ENCODE results near the gene MPZL3.

Gene MPZL3

DNA sequence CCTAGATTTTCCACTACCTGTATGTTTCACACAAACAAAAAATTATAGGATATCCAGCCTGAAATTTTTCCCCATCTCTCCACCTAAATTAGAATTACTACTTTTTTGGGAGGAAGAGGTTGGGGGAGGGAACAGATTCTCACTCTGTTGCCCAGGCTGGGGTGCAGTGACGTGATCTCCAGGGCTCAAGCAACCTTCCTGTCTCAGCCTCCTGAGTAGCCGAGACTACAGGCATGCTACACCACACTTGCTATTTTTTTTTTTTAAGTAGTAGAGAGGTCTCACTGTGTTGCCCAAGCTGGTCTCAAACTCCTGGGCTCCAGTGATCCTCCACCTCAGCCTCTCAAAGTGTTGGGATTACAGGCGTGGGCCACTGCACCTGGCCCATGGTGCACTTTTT lies 36.9 kb downstream of the MPZL3 start:
- Histone ChIP-seq H3K4me1 (ENCODE audit: low read length) (peaks cover 54% of the 10 kb centered on the region), H4K20me1 (ENCODE audit: insufficient read depth, low read length) (no peaks in the 10 kb centered on the region), H3K9ac (ENCODE audit: low read length) (no peak overlapping the region), H3K4me3 (ENCODE audit: low read length) (peak overlapping the region; percentile 60), H3K27ac (ENCODE audit: low read length) (no peak overlapping the region), H2AFZ (ENCODE audit: low read depth, low read length) (no peak overlapping the region), H3K36me3 (replicated peaks; ENCODE audit: low read depth, low read length) (no peaks in the 10 kb centered on the region), H3K27me3 (ENCODE audit: low read depth, low read length) (peaks cover 36% of the 10 kb centered on the region), H3K4me2 (ENCODE audit: low read length) (peak overlapping the region; percentile 91), H3K9me3 (ENCODE audit: insufficient read depth, low read length) (no peaks in the 10 kb centered on the region), H3K79me2 (ENCODE audit: low read length) (no peaks in the 10 kb centered on the region)
- no peak for TF ChIP-seq EZH2phosphoT487 (IDR thresholded peaks at IDR 0.05; ENCODE audit: low read depth)
- TF ChIP-seq, protein P1, sequence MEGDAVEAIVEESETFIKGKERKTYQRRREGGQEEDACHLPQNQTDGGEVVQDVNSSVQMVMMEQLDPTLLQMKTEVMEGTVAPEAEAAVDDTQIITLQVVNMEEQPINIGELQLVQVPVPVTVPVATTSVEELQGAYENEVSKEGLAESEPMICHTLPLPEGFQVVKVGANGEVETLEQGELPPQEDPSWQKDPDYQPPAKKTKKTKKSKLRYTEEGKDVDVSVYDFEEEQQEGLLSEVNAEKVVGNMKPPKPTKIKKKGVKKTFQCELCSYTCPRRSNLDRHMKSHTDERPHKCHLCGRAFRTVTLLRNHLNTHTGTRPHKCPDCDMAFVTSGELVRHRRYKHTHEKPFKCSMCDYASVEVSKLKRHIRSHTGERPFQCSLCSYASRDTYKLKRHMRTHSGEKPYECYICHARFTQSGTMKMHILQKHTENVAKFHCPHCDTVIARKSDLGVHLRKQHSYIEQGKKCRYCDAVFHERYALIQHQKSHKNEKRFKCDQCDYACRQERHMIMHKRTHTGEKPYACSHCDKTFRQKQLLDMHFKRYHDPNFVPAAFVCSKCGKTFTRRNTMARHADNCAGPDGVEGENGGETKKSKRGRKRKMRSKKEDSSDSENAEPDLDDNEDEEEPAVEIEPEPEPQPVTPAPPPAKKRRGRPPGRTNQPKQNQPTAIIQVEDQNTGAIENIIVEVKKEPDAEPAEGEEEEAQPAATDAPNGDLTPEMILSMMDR (IDR thresholded peaks at IDR 0.05; ENCODE audit: low read depth, low read length), result no peak

DNA sequence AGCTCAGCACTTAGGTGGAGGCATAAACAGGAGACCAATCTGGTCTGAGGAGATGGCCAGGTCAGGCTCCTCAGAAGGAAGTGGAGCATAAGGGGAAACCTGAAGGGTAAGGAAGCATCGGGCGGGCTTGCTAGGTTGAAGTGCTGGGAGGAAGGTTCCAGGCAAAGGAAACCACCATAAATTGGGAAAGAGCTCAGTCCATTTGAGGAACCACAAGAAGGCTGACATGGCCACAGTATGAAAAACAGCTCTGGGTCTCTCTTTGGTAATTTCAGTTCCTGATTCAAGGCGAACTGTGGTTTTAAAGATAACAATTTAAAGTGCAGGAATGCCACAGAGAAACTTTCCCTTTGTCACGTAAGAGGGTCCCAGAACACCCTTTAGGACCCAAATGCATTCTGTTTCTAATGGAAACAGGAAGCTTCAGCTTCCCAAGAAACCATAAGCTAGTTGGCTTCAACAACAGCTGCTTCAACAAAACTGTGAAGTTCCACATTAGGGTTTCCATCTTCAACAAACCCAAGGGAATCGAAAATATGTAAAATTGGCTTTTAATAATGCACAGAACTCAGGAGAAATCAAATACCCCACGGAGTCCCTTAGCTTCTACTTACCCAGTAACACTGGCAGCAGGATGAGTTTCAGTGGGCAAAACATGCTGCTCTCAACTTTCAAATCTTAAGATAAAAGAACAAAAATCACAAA lies 37.8 kb downstream of the MPZL3 start:
- Histone ChIP-seq H2AFZ (ENCODE audit: low read depth, low read length) (no peak overlapping the region), H3K27me3 (ENCODE audit: low read depth, low read length) (peaks cover 36% of the 10 kb centered on the region), H3K36me3 (replicated peaks; ENCODE audit: low read depth, low read length) (no peaks in the 10 kb centered on the region), H3K4me1 (ENCODE audit: low read length) (peaks cover 54% of the 10 kb centered on the region), H3K27ac (ENCODE audit: low read length) (peak overlapping the region; percentile 42), H3K9ac (ENCODE audit: low read length) (no peak overlapping the region; the same call in 1 of the 2 replicates), H3K4me3 (ENCODE audit: low read length) (peak overlapping the region; percentile 60), H3K9me3 (ENCODE audit: insufficient read depth, low read length) (no peaks in the 10 kb centered on the region), H3K4me2 (ENCODE audit: low read length) (peak overlapping the region; percentile 91), H4K20me1 (ENCODE audit: insufficient read depth, low read length) (no peaks in the 10 kb centered on the region), H3K79me2 (ENCODE audit: low read length) (no peaks in the 10 kb centered on the region)
- TF ChIP-seq EZH2phosphoT487 (IDR thresholded peaks at IDR 0.05; ENCODE audit: low read depth), result no peak
- TF ChIP-seq, protein P1 (IDR thresholded peaks at IDR 0.05; ENCODE audit: low read depth, low read length), result no peak

GRCh38 chr11:118213781-118214180 lies 38.4 kb downstream of the MPZL3 start:
- TF ChIP-seq, protein P1 (IDR thresholded peaks at IDR 0.05; ENCODE audit: low read depth, low read length), result no peak
- TF ChIP-seq EZH2phosphoT487 (IDR thresholded peaks at IDR 0.05; ENCODE audit: low read depth), result no peak
- H3K9me3 ChIP-seq (ENCODE audit: insufficient read depth, low read length), result no peaks in the 10 kb centered on the region
- H3K36me3 ChIP-seq (replicated peaks; ENCODE audit: low read depth, low read length), result no peaks in the 10 kb centered on the region
- H3K4me2 ChIP-seq (ENCODE audit: low read length), result peak overlapping the region; percentile 91
- peak overlapping the region; percentile 42; the same call in 1 of the 2 replicates for H3K27ac ChIP-seq (ENCODE audit: low read length)
- no peaks in the 10 kb centered on the region for H3K79me2 ChIP-seq (ENCODE audit: low read length)
- H3K27me3 ChIP-seq (ENCODE audit: low read depth, low read length), result peaks cover 33% of the 10 kb centered on the region
- H3K4me3 ChIP-seq (ENCODE audit: low read length), result peak overlapping the region; percentile 60
- no peaks in the 10 kb centered on the region for H4K20me1 ChIP-seq (ENCODE audit: insufficient read depth, low read length)
- H3K4me1 ChIP-seq (ENCODE audit: low read length), result peaks cover 60% of the 10 kb centered on the region
- no peak overlapping the region for H3K9ac ChIP-seq (ENCODE audit: low read length)
- no peak overlapping the region for H2AFZ ChIP-seq (ENCODE audit: low read depth, low read length)

DNA sequence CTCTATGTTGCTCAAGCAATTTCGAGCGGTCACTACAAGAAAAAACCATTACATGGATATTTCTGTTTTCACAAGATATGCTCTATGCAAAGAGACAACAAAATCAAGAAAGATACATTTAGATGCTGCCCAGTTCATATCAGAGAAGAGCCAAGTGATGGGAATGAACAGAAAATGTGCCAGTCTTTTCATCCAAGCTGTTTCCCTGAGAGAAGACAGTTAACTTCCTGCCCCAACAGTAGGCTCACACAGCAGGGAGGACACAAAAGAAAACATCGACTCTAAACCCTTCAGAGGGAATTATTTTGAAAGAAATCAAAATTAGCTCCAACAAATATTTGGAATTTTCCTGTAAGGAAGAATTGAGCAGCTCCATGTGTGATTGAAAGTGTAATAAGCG lies 39.0 kb downstream of the MPZL3 start:
- Histone ChIP-seq H3K4me3 (ENCODE audit: low read length) (no peak overlapping the region), H3K4me1 (ENCODE audit: low read length) (peaks cover 61% of the 10 kb centered on the region), H3K4me2 (ENCODE audit: low read length) (no peak overlapping the region; the same call in 1 of the 2 replicates), H3K9ac (ENCODE audit: low read length) (no peak overlapping the region), H3K27ac (ENCODE audit: low read length) (no peak overlapping the region), H2AFZ (ENCODE audit: low read depth, low read length) (no peak overlapping the region), H3K27me3 (ENCODE audit: low read depth, low read length) (peaks cover 38% of the 10 kb centered on the region), H3K36me3 (replicated peaks; ENCODE audit: low read depth, low read length) (no peaks in the 10 kb centered on the region), H3K9me3 (ENCODE audit: insufficient read depth, low read length) (no peaks in the 10 kb centered on the region), H3K79me2 (ENCODE audit: low read length) (no peaks in the 10 kb centered on the region), H4K20me1 (ENCODE audit: insufficient read depth, low read length) (no peaks in the 10 kb centered on the region)
- TF ChIP-seq, protein P1 (IDR thresholded peaks at IDR 0.05; ENCODE audit: low read depth, low read length), result no peak
- TF ChIP-seq EZH2phosphoT487 (IDR thresholded peaks at IDR 0.05; ENCODE audit: low read depth), result no peak

Measured in OCI-LY3 (cell line).